HepG2 (cell line): ENCODE data around the gene NPY. TPM values are rescaled to one million over a fixed set of nuclear protein-coding genes. Genes with fewer than 3 reads are reported as not detected.

ENCODE experiments used
- ATAC-seq: fragments of 200-7000 bp; cut with Tn5 transposase; 3 replicates; pipeline ENCODE4 v1.9.1; 2020; ENCODE audit warnings: mild to moderate bottlenecking, moderate library complexity
- BruUV-seq: library from RNA; stranded (reverse); fragments of 400-500 nt; replicated peaks from 2 replicates; lab custom pipeline; 2021; lab: Mats Ljungman, UMichigan
- CTCF ChIA-PET: fragments of 300-600 bp; formaldehyde crosslinking; extraction: SDS; loops from one replicate; lab custom pipeline; 2021; ENCODE audit warnings: low total read pairs, inconsistent platforms, low intra/inter-chr PET ratio; lab: Yijun Ruan, JAX
- POLR2A ChIA-PET: fragments of 350-600 bp; sonication (Branson Sonifier 250); formaldehyde crosslinking; loops from one replicate; lab custom pipeline; 2020; ENCODE audit warnings: antibody characterized with exemption, inconsistent platforms; lab: Yijun Ruan, JAX
- DNase-seq: peaks from one replicate; pipeline ENCODE4 v3.0.0-alpha.2; 2015; ENCODE audit warnings: low spot score
- FAIRE-seq: peaks from 3 replicates; lab custom pipeline; 2011; peaks lifted over from hg19 to GRCh38; lab: Jason Lieb, UNC
- H2AFZ ChIP-seq: one replicate; pipeline ENCODE4 v1.6.1; 2011; ENCODE audit warnings: low read length, inconsistent platforms
- H3K27ac ChIP-seq: fragments of 300-600 bp; 3 replicates; pipeline ENCODE4 v1.8.0; 2011; ENCODE audit warnings: mixed run types, mild to moderate bottlenecking, mixed read lengths, low read length, inconsistent platforms; ENCODE audit not compliant: insufficient read depth; ENCODE audit errors: extremely low read length
- H3K27me3 ChIP-seq, 2 experiments: fragments of 200-600 bp in 1 of 2; 2 replicates in 1 of 2; 3 replicates in 1 of 2; pipeline versions ENCODE4 v1.6.0 to v1.8.0; 2011; ENCODE audit warnings: low read length in 2 of 2, mild to moderate bottlenecking in 2 of 2, moderate library complexity in 2 of 2, inconsistent platforms in 1 of 2; ENCODE audit not compliant: insufficient read depth in 2 of 2, control insufficient read depth in 1 of 2
- H3K36me3 ChIP-seq, 2 experiments: fragments of 200-600 bp in 1 of 2; replicated peaks in 1 of 2; 2 replicates in 1 of 2; 3 replicates in 1 of 2; pipeline versions ENCODE4 v1.5.1 to v1.8.0; 2011; ENCODE audit warnings: low read length in 2 of 2, inconsistent platforms in 1 of 2; ENCODE audit not compliant: insufficient read depth in 2 of 2, control insufficient read depth in 1 of 2
- H3K4me1 ChIP-seq: 2 replicates; pipeline ENCODE4 v1.5.1; 2012; ENCODE audit warnings: low read length, inconsistent platforms; ENCODE audit not compliant: insufficient read depth
- H3K4me2 ChIP-seq: 2 replicates; pipeline ENCODE4 v1.6.0; 2011; ENCODE audit warnings: low read depth, low read length, inconsistent platforms
- H3K4me3 ChIP-seq, 3 experiments: fragments of 200-600 bp in 1 of 3; sonication (generic), shearing (Covaris generic) in 1 of 3; replicated peaks in 1 of 3; 2 replicates each; pipeline ENCODE4 v1.5.1; 2011 to 2016; ENCODE audit warnings: low read length in 3 of 3, inconsistent platforms in 2 of 3, low read depth in 2 of 3, mild to moderate bottlenecking in 2 of 3, control low read depth in 1 of 3, mixed read lengths in 1 of 3; ENCODE audit not compliant: insufficient read depth in 1 of 3
- H3K79me2 ChIP-seq: one replicate; pipeline ENCODE4 v1.6.1; 2011; ENCODE audit warnings: low read length, inconsistent platforms; ENCODE audit not compliant: insufficient read depth
- H3K9ac ChIP-seq: 2 replicates; pipeline ENCODE4 v1.6.0; 2011; ENCODE audit warnings: mild to moderate bottlenecking, low read depth, low read length, inconsistent platforms; ENCODE audit not compliant: insufficient read depth
- H3K9me3 ChIP-seq: 2 replicates; pipeline ENCODE4 v1.5.1; 2012; ENCODE audit warnings: mild to moderate bottlenecking, low read length
- H4K20me1 ChIP-seq: 2 replicates; pipeline ENCODE4 v1.6.0; 2011; ENCODE audit warnings: inconsistent platforms, mild to moderate bottlenecking, low read length, moderate library complexity; ENCODE audit not compliant: insufficient read depth
- DNMT1 ChIP-seq: sonication (generic); formaldehyde crosslinking; IDR thresholded peaks from 2 replicates; pipeline ENCODE4 v1.5.1; 2020; ENCODE audit warnings: mild to moderate bottlenecking, missing genetic modification reagents
- KDM1A ChIP-seq: IDR thresholded peaks from 2 replicates; pipeline ENCODE4 v1.6.1; 2016; ENCODE audit warnings: missing compliant biosample characterization
- KLF15 ChIP-seq: sonication (generic); formaldehyde crosslinking; IDR thresholded peaks from 2 replicates; pipeline ENCODE4 v1.8.1; 2023; ENCODE audit warnings: borderline replicate concordance, mild to moderate bottlenecking, inconsistent platforms, missing genetic modification reagents, mixed read lengths
- MIER2 ChIP-seq: IDR thresholded peaks from 2 replicates; pipeline ENCODE4 v1.6.1; 2016; ENCODE audit warnings: missing biosample characterization, missing genetic modification reagents
- NR1H2 ChIP-seq: sonication (generic); formaldehyde crosslinking; IDR thresholded peaks from 2 replicates; pipeline ENCODE4 v1.8.1; 2022; ENCODE audit warnings: low read depth, missing genetic modification reagents, borderline replicate concordance
- PPARG ChIP-seq: conservative IDR thresholded peaks from 2 replicates; pipeline ENCODE4 v1.6.1; 2016; ENCODE audit warnings: missing biosample characterization, missing genetic modification reagents
- SMAD9 ChIP-seq: sonication (generic); formaldehyde crosslinking; IDR thresholded peaks from 2 replicates; pipeline ENCODE4 v1.5.1; 2020; ENCODE audit warnings: mild to moderate bottlenecking, missing genetic modification reagents
- ZBTB37 ChIP-seq: sonication (generic); formaldehyde crosslinking; IDR thresholded peaks from 2 replicates; pipeline ENCODE4 v1.4.0; 2020; ENCODE audit warnings: mild to moderate bottlenecking, missing genetic modification reagents
- ZNF33A ChIP-seq: sonication (generic); formaldehyde crosslinking; IDR thresholded peaks from 2 replicates; pipeline ENCODE4 v1.5.1; 2020; ENCODE audit warnings: missing genetic modification reagents, mild to moderate bottlenecking, moderate library complexity, borderline replicate concordance
- ZNF552 ChIP-seq: sonication (generic); formaldehyde crosslinking; IDR thresholded peaks from 2 replicates; pipeline ENCODE4 v1.9.0; 2022; ENCODE audit warnings: missing genetic modification reagents, mild to moderate bottlenecking, borderline replicate concordance
- ZNF746 ChIP-seq: sonication (generic); formaldehyde crosslinking; IDR thresholded peaks from 2 replicates; pipeline ENCODE4 v1.8.0; 2022; ENCODE audit warnings: mild to moderate bottlenecking, missing genetic modification reagents
- ZNF776 ChIP-seq: sonication (generic); formaldehyde crosslinking; IDR thresholded peaks from 2 replicates; pipeline ENCODE4 v1.4.0; 2020; ENCODE audit warnings: mild to moderate bottlenecking, missing genetic modification reagents
- ZNF788 ChIP-seq: sonication (generic); formaldehyde crosslinking; IDR thresholded peaks from 2 replicates; pipeline ENCODE4 v1.5.0; 2020; ENCODE audit warnings: mild to moderate bottlenecking, missing genetic modification reagents, borderline replicate concordance
- whole genome bisulfite sequencing: methylation state at CpG from one replicate; pipeline ENCODE4 v1.1.6; 2017; ENCODE audit warnings: low lambda C conversion rate; 5-methylcytosine and 5-hydroxymethylcytosine counted together
- in situ Hi-C: cut with HindIII; loops from 2 replicates; pipeline ENCODE4 v1.10.0; 2017; ENCODE audit warnings: low pct_unique_long_range_greater_than_20kb; ENCODE audit not compliant: extremely low pct_ligation_motif_present
- intact Hi-C: fragments of 100-400 bp; cut with micrococcal nuclease; formaldehyde crosslinking; loops from one replicate; pipeline ENCODE4 v1.10.0; 2022; ENCODE audit not compliant: unreplicated experiment
- polyA plus RNA-seq, 8 experiments: library from polyadenylated mRNA; depleted of rRNA in 3 of 8; stranded (reverse) in 7 of 8; unstranded in 1 of 8; fragments of >200 nt; fragmentation: Illumina TruSeq in 4 of 8; extraction: Trizol in 4 of 8; gene quantifications; 2 replicates each; pipeline versions ENCODE4 v1.2.1 to v1.2.3, GENCODE V29; 2011 to 2016; ENCODE audit warnings: low read depth in 4 of 8, missing spikeins in 1 of 8, mixed read lengths in 1 of 8; ENCODE audit not compliant: insufficient read depth in 1 of 8
- total RNA-seq, 5 experiments: library from RNA; depleted of rRNA; stranded (reverse); fragments of >200 nt; fragmentation: Illumina TruSeq; extraction: Trizol; gene quantifications; 2 replicates each; pipeline ENCODE4 v1.2.3, GENCODE V29; 2016; ENCODE audit warnings: low read depth in 1 of 5
- TF ChIP-seq, protein P1 (sequence below): sonication (generic); formaldehyde crosslinking; IDR thresholded peaks from 2 replicates; pipeline ENCODE4 v1.4.0; 2020; ENCODE audit warnings: missing genetic modification reagents, mild to moderate bottlenecking, borderline replicate concordance

NPY gene
- total and polyA plus RNA-seq, 2 of the 13 experiments (the other 11 are each of a cell fraction or from before 2014, with no cell fraction given): not detected

GRCh38 chr7:24291271-24291670, 7.3 kb downstream of the NPY start:
- no peak for FAIRE-seq
- intact Hi-C loops (loop anchor here (2.0 to 5.0 kb wide), 2 partner anchors 296 to 374 kb away; no protein-coding TSS in a partner anchor), in situ Hi-C loops (loop anchor here (10.0 kb wide), 1 partner anchor 374 kb away; no protein-coding TSS in a partner anchor)
- Histone ChIP-seq H3K4me1 (no peaks in the 10 kb centered on the region), H3K4me2 (no peak overlapping the region), H4K20me1 (no peaks in the 10 kb centered on the region), H3K36me3 (no peaks in the 10 kb centered on the region), H3K79me2 (no peaks in the 10 kb centered on the region), H3K27me3 (peaks cover 0 to 3% of the 10 kb centered on the region in 2 experiments; a peak in 1 of 5 replicates), H2AFZ (no peak overlapping the region), H3K27ac (no peak overlapping the region), H3K9ac (no peak overlapping the region)
- ChIA-PET POLR2A (no interaction called here), CTCF (interaction anchor here (2.9 kb wide), 1 partner anchor 374 kb away, joined by 14 read pairs; no protein-coding TSS in a partner anchor)
- DNase-seq: no peak
- ATAC-seq: no peak
- TF ChIP-seq ZNF746: no peak
- TF ChIP-seq, protein P1, sequence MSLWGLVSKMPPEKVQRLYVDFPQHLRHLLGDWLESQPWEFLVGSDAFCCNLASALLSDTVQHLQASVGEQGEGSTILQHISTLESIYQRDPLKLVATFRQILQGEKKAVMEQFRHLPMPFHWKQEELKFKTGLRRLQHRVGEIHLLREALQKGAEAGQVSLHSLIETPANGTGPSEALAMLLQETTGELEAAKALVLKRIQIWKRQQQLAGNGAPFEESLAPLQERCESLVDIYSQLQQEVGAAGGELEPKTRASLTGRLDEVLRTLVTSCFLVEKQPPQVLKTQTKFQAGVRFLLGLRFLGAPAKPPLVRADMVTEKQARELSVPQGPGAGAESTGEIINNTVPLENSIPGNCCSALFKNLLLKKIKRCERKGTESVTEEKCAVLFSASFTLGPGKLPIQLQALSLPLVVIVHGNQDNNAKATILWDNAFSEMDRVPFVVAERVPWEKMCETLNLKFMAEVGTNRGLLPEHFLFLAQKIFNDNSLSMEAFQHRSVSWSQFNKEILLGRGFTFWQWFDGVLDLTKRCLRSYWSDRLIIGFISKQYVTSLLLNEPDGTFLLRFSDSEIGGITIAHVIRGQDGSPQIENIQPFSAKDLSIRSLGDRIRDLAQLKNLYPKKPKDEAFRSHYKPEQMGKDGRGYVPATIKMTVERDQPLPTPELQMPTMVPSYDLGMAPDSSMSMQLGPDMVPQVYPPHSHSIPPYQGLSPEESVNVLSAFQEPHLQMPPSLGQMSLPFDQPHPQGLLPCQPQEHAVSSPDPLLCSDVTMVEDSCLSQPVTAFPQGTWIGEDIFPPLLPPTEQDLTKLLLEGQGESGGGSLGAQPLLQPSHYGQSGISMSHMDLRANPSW: no peak
- TF ChIP-seq NR1H2 (CRISPR knock-in tag): no peak
- TF ChIP-seq ZNF33A (CRISPR knock-in tag): no peak
- TF ChIP-seq SMAD9 (CRISPR knock-in tag): no peak
- TF ChIP-seq, all 625 proteins: peak for 0
- no peaks in the 10 kb centered on the region for H3K9me3 ChIP-seq
- no TSS peak for BruUV-seq
- WGBS: 5% methylated on average over 7 of the region's 7 CpGs
- H3K4me3 ChIP-seq: no peak overlapping the region

DNA sequence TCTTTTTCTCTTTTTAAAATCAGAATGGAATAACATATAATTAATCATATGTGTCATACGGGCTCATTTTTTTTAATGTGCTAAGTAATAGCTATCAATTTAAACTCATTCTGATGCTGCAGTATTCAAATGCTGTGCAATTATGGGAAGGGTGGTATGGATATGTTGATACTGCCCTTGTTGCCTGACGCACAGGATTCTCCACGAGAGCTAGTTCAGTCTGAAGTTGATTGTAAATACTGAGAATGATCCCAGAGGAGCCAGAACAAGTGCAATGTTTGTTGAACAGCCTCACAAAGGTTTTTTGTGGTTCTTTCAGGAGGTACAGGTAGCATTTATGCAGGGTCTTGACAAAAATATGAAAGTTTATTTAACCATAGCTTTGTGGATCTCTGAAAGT, 13.4 kb downstream of the NPY start:
- no peak for ATAC-seq
- Histone ChIP-seq H3K27me3 (peaks cover 0 to 1% of the 10 kb centered on the region in 2 experiments; a peak in 1 of 5 replicates), H3K27ac (no peak overlapping the region), H4K20me1 (no peaks in the 10 kb centered on the region), H3K9ac (no peak overlapping the region), H3K79me2 (no peaks in the 10 kb centered on the region), H3K36me3 (no peaks in the 10 kb centered on the region), H3K4me2 (no peak overlapping the region), H3K9me3 (no peaks in the 10 kb centered on the region), H3K4me3 (no peak overlapping the region), H2AFZ (no peak overlapping the region), H3K4me1 (no peaks in the 10 kb centered on the region)
- in situ Hi-C loops (loop anchor here (10.0 kb wide), 1 partner anchor 367 kb away; no protein-coding TSS in a partner anchor), intact Hi-C loops (no loop called here)
- ChIA-PET POLR2A (no interaction called here), CTCF (no interaction called here)
- FAIRE-seq: no peak
- BruUV-seq: no TSS peak
- WGBS: 25% methylated on average over 3 of the region's 3 CpGs
- DNase-seq: no peak
- TF ChIP-seq DNMT1 (no peak), ZBTB37 (CRISPR knock-in tag) (no peak), KLF15 (CRISPR knock-in tag) (no peak), ZNF788 (CRISPR knock-in tag) (no peak), MIER2 (CRISPR knock-in tag) (no peak), ZNF552 (no peak), ZNF776 (CRISPR knock-in tag) (no peak), PPARG (CRISPR knock-in tag) (no peak), KDM1A (no peak)
